Mesenteric fat pad (tissue), 1 donor: ENCODE results near the gene DCDC1. TPM values are rescaled to one million over a fixed set of nuclear protein-coding genes. Genes with fewer than 3 reads are reported as not detected.
"Not testable (repeated sequence)": the region's sequence is repeated elsewhere in the genome, so short reads cannot be mapped to it uniquely, and the experiment has no call there.

Source experiments
- DNase-seq: peaks from one replicate; pipeline ENCODE4 v3.0.0-alpha.2; 2020; ENCODE audit warnings: low spot score
- total RNA-seq: library from RNA; stranded (reverse); fragmentation: NEBNext Ultra II Directional; extraction: Animal tissue kit (Norgen Biotek cat#: 25700); gene quantifications from one replicate; pipeline ENCODE4 v1.2.1, GENCODE V29; 2021
- donor health status: DM: yes; HTN: yes; CAD: no.

The DCDC1 gene
- total RNA-seq, 1 donor from 2014 or later = not detected

- no peak for DNase-seq
These were observed 31.7 kb downstream of the DCDC1 start for GRCh38 chr11:31337806-31338205.

- DNase-seq = no peak
These were observed 40.8 kb downstream of the DCDC1 start for GRCh38 chr11:31328697-31329096.

GRCh38 chr11:31327417-31327816 lies 42.1 kb downstream of the DCDC1 start:
- DNase-seq = no peak

DNA sequence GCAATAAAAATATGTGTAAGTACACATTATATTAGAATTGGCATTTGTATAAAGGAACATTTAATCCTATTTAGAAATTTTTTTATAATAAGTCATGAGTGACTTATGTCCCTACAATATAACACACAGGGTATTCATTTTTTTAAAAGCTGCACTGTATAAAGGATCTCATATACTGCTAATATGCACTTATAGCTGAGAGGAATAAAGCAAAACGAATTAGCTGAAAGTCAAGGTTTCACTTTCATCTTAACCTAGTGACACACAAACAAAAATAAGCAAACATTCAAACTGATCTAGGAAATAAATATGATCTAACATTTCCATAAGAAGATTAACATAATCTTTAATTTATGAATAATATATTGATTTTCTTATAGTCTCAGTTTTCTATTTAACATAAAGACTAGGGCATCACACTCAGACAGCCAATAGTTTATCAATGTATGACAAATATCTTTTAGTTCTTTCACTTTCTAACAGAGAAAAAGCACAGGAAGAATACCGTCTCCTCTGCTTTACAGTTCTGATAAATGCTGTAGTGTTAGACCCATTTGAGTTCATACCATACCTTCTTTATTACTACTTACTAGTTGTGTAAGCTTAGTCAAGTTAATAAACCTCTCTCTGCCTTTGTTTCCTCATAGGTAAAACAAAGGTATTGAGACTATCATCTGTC lies 42.9 kb downstream of the DCDC1 start:
- DNase-seq = no peak

- no peak for DNase-seq
These were observed 44.4 kb downstream of the DCDC1 start for GRCh38 chr11:31325160-31325559.

DNA sequence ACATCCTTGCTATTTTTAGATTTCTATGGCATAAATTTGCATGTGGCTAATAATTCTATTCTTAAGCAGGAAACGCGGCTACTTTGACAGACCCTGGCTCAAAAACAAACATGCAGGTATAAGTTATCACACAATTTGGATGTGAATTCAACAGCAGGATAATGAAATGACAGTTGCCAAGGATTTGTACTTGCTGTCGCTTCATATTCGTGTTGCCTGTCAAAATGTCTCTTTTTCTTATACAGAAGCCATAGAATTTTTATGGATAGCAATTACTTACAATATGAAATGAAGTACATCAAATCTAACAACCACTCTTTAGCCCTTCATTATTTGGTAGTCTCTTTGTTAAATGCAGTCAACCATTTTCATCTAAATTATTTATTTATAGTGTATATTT lies 46.4 kb downstream of the DCDC1 start:
- DNase-seq = no peak

- not testable (repeated sequence) for DNase-seq
These were observed 48.0 kb downstream of the DCDC1 start for GRCh38 chr11:31321494-31321893.

GRCh38 chr11:31303644-31304180 lies 65.8 kb downstream of the DCDC1 start:
- DNase-seq = no peak

- no peak for DNase-seq
These were observed 67.7 kb downstream of the DCDC1 start for GRCh38 chr11:31301549-31302510.

DNA sequence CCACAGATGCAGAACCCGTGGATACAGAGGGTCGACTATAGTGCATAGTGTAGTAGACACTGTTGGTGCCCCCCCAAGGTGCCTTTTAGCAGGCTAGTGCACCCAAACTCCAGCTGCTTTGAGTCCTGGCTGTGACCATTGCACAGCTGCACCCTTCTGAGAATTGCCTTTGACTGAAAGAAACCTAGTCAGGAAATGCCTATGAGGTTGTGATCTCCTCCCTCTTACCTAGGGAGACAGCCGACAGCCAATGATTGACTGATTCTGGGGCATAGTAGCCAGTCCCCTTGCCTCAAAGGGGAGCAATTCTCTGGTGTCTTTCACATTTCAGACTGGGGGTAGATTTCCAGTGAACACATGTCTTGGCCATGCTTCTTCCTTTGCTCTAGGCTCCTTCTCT lies 74.2 kb downstream of the DCDC1 start:
- DNase-seq = no peak

DNA sequence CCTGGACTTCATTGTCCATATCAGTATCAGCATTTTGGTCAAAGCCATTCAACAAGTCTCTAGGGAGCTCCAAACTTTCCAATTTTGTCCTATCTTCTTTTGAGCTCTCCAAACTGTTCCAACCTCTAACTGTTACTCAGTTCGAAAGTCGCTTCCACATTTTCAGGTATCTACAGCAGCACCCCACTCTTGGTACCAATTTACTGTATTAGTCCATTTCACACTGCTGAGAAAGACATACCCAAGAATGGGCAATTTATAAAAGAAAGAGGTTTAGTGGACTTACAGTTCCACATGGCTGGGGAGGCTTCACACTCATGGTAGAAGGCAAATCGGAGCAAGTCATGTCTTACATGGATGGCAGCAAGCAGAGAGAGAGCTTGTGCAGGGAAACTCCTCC lies 96.0 kb downstream of the DCDC1 start:
- not testable (repeated sequence) for DNase-seq

- no peak for DNase-seq
These were observed 101.8 kb downstream of the DCDC1 start for GRCh38 chr11:31267720-31268119.

GRCh38 chr11:31264834-31265233 lies 104.7 kb downstream of the DCDC1 start:
- DNase-seq = no peak

DNA sequence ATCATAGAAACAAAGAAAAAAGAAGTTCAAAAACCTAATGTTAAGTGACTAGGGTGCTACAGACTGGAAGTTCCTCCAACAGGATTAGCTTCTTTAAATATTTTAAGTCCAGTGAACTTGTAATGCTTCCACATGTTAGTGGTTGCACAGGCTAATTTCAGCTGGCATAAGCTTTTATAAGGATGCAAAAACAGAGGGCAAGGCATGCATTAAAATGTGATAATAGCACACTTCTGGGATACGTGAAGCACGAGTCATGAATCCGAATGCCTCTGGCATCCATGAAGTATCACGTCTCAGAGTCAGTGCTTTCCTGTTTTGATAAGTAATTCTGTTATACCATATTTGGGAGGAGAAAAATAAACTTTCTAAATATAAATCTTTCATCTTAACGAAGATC lies 106.8 kb downstream of the DCDC1 start:
- no peak for DNase-seq

DNA sequence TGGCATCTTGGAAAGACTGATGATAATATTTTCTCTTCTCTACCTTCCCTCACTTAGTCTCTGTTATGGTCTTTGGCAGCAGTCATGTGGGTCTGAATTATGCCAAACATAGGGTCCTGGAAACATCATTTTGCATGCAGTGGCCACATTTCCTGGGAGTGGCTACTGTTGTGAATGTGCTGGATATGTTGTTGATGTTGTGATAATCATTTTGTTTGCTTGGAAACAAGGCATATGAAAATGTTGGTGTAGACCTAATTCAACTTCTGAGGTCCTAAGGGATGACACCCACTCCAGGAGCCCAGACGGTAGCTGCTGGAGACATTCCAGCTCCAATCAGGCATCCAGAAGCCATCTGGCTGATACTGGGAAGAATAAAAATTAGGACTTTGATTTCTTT lies 109.7 kb downstream of the DCDC1 start:
- no peak for DNase-seq

DNA sequence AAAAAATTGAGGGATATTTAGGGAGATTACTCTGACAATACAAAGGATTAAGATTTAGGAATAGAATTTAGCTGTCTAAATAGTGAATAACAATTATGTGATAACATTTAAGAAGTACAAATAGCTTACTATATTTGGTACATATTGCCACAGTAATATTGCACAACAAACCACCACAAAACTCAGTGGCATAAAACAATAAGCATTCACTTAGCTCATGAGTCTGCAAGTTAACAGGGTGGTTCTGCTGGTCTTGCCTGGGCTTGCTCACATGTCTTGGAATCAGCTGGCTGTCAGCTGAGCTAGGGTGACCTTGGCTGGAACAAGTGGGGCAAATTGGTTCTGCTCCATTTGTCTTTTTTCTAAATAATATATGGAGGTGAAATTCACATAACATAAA lies 115.1 kb downstream of the DCDC1 start:
- no peak for DNase-seq

GRCh38 chr11:31248768-31249167 lies 120.8 kb downstream of the DCDC1 start:
- no peak for DNase-seq

GRCh38 chr11:31247321-31247720 lies 122.2 kb downstream of the DCDC1 start:
- DNase-seq = no peak

DNA sequence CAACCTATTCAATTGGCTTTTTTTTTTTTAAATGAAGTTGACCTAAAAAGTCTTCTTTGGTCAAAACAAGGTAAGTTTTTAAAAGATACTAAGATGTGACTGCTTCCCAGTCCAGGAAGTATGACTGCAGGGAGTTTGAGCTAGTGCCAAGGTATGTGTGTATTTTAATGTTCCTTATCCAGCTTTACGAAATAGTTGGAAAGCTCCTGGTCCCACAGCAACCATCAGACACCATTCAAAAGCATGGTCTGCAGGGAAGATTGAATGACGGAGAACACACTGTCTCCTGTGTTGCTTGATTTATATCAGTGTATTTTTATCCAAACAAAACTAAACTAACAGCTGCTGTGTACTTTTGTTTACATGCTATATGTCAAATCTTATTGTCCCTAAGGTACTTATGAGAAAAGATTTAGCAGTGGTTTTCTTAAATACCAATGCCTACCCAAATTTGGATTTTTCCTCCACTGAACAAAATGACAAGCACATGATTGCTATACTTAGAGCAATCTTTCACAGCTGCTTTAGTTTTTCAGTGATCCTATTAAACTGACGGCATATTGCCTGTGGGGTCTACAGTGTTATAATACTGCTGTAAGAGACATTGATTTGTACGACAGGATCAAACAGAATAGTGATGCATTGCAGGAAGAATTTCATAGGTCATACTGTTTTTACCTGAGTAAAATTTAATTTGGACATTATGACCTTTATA lies 122.9 kb downstream of the DCDC1 start:
- DNase-seq = no peak

DNA sequence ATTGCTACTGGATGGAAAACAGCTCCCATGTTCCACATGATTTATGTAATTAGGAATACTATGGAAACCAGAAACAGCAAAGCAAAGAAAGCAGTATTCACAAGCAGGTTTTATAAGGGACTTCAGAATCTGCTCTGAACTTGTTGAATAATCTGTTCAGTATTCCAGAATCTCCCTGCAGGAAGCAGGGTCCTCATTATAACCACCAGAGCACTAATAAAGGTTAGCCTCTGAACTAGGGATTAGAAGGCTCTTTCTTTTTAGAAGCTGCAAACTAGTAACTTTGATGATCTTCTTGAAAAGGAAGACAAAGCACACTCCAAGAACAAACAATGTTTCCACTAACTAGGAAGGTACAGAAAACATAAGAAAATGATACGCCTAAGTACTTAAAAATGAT lies 125.8 kb downstream of the DCDC1 start:
- DNase-seq = no peak

DNA sequence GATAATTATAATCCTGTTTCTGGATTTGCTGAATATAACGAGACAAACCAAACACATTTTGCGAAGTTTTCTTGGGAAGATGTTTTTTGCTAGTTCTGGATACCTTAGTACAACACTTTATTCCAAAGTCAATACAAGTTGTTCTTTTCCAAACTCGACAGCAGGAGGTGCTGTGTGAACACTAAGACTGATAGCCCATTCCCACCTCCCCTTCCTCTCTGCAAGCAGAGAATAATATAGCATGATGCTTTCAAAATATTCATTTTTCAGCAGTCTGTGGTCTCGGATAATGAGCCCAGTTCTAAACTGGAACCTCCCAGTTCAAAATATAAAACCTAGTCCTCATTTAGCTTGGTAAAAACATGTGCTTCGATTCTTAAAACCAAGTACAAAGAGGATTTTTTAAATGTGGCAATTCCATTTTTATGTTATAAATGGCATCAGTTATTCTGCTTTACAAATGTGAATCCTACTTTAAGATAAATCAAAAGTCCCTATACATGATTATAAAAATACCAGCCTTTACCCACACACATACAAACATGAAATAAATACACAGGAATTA lies 129.1 kb downstream of the DCDC1 start:
- DNase-seq = no peak
